ENCODE measurements around the gene PDGFRB. TPM values are rescaled to one million over a fixed set of nuclear protein-coding genes. Genes with fewer than 3 reads are reported as not detected.

The PDGFRB gene
- total RNA-seq, 1 experiment from 2014 or later: 0.66 TPM

DNA sequence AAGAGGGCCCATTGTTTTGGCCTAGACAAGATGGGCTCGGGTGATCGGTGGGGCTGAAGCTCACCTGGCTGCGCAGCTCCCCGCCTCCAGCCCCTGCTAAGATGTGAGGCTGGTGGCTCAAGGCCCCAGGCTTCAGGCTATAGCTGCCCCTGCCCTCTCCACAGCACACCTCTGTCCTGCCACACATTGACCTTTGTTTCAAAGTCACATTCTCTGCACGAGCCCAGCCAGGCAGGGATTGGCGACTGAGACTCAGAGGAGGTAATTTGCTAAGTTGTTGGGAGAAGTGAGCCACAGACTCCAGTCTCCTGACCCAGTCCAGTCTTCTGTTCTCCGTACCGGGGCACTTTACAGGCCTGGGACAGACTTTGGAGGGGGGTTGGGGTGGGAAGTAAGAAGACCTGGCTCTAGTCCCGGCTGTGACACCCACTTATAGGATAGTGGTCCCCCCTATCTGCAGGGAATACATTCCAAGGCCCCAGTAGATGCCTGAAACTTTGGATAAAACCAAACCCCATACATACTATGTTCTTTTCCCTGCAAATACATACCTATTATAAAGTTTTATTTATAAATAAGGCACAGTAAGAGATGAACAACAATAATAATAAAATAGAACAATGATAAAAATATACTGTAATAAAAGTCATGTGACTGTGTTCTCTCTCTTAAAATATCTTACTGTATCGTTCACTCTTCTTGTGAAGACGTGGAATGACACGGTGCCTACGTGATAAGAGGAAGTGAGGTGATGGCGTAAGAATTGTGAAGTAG, 13.3 kb downstream of the PDGFRB start:
- DNase-seq: no peak
- BruUV-seq (replicated peaks): no TSS peak
- Histone ChIP-seq H3K27me3 (ENCODE audit: low read length) (no peaks in the 10 kb centered on the region), H3K4me3 (ENCODE audit: low read length) (no peak overlapping the region), H3K9me2 (replicated peaks; ENCODE audit: low read length) (no peaks in the 10 kb centered on the region), H3K27ac (ENCODE audit: low read length) (no peak overlapping the region), H3K9me3 (ENCODE audit: low read length) (no peaks in the 10 kb centered on the region), H4K20me1 (ENCODE audit: low read length) (no peaks in the 10 kb centered on the region), H3F3A (ENCODE audit: low read length, unreplicated experiment) (no peaks in the 10 kb centered on the region), H3K36me3 (ENCODE audit: low read depth, low read length) (no peaks in the 10 kb centered on the region), H2AFZ (ENCODE audit: low read length) (no peak overlapping the region), H3K4me1 (ENCODE audit: insufficient read depth, low read length) (peaks cover 9% of the 10 kb centered on the region), H3K79me2 (ENCODE audit: low read length) (no peaks in the 10 kb centered on the region), H3K4me2 (ENCODE audit: low read length) (peak overlapping the region; percentile 71), H3K9ac (ENCODE audit: low read length) (no peak overlapping the region)
- no peak for ATAC-seq
- intact Hi-C loops (cut with micrococcal nuclease): no loop called here
- POLR2A ChIA-PET (ENCODE audit: unreplicated experiment): no interaction called here
- TF ChIP-seq EZH2 (IDR thresholded peaks at IDR 0.05; ENCODE audit: low read length, unreplicated experiment) (no peak), CTCF (conservative IDR thresholded peaks at IDR 0.05; ENCODE audit: low read depth, low read length) (no peak), EZH2phosphoT487 (IDR thresholded peaks at IDR 0.05; ENCODE audit: borderline replicate concordance, low read length) (no peak)
- CTCF ChIA-PET: no interaction called here

DNA sequence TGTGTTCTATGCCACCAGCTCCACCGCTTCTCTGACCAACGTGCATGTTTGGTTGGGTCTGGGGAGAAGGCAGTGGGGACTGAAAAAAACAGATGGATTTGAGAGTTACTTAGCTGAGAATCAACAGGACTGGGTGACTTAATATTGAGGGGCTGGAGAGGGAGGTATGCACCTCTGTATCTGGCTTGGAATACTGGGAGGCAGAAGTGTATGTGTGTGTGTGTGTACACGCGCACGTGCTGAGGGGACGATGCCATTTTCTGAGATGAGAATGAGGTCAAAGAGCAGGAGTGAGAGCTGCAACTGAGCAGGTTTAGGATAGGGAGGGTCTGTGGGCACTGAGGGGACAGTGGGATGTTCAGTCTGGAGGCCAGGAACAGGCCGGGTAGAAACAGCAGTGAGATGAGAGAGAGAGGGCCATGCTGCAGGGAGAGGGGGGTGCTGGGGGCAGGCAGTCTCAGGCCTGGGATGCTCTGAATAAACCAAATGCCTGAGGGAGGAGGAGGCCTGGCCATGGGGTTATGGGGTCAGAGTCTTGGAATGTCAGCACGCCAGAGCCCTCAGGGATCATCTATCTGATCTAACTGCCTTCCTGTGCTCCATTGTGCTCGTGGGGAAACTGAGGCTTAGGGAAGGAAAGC, 14.0 kb downstream of the PDGFRB start:
- BruUV-seq (replicated peaks): no TSS peak
- Histone ChIP-seq H3K9ac (ENCODE audit: low read length) (no peak overlapping the region), H3K4me2 (ENCODE audit: low read length) (no peak overlapping the region), H3K27ac (ENCODE audit: low read length) (no peak overlapping the region), H3K27me3 (ENCODE audit: low read length) (no peaks in the 10 kb centered on the region), H4K20me1 (ENCODE audit: low read length) (no peaks in the 10 kb centered on the region), H3K79me2 (ENCODE audit: low read length) (no peaks in the 10 kb centered on the region), H3K9me2 (replicated peaks; ENCODE audit: low read length) (no peaks in the 10 kb centered on the region), H2AFZ (ENCODE audit: low read length) (no peak overlapping the region), H3K9me3 (ENCODE audit: low read length) (no peaks in the 10 kb centered on the region), H3K4me1 (ENCODE audit: insufficient read depth, low read length) (peaks cover 9% of the 10 kb centered on the region), H3F3A (ENCODE audit: low read length, unreplicated experiment) (no peaks in the 10 kb centered on the region), H3K36me3 (ENCODE audit: low read depth, low read length) (no peaks in the 10 kb centered on the region), H3K4me3 (ENCODE audit: low read length) (no peak overlapping the region)
- TF ChIP-seq CTCF (conservative IDR thresholded peaks at IDR 0.05; ENCODE audit: low read depth, low read length) (no peak), EZH2 (IDR thresholded peaks at IDR 0.05; ENCODE audit: low read length, unreplicated experiment) (no peak), EZH2phosphoT487 (IDR thresholded peaks at IDR 0.05; ENCODE audit: borderline replicate concordance, low read length) (no peak)
- DNase-seq (no peak), ATAC-seq (no peak)
- intact Hi-C loops (cut with micrococcal nuclease): no loop called here
- POLR2A ChIA-PET (ENCODE audit: unreplicated experiment): no interaction called here
- CTCF ChIA-PET: no interaction called here

- CTCF ChIA-PET: no interaction called here
- peaks cover 9% of the 10 kb centered on the region for H3K4me1 ChIP-seq (ENCODE audit: insufficient read depth, low read length)
These were observed 14.8 kb downstream of the PDGFRB start for GRCh38 chr5:150140830-150141229.

More at GRCh38 chr5:150140830-150141229, 14.8 kb downstream of the PDGFRB start:
- Histone ChIP-seq H3F3A (ENCODE audit: low read length, unreplicated experiment) (no peaks in the 10 kb centered on the region), H3K79me2 (ENCODE audit: low read length) (no peaks in the 10 kb centered on the region), H3K9me2 (replicated peaks; ENCODE audit: low read length) (no peaks in the 10 kb centered on the region), H3K4me3 (ENCODE audit: low read length) (no peak overlapping the region), H3K27me3 (ENCODE audit: low read length) (no peaks in the 10 kb centered on the region), H3K9ac (ENCODE audit: low read length) (no peak overlapping the region), H3K4me2 (ENCODE audit: low read length) (no peak overlapping the region), H3K36me3 (ENCODE audit: low read depth, low read length) (no peaks in the 10 kb centered on the region), H4K20me1 (ENCODE audit: low read length) (no peaks in the 10 kb centered on the region), H3K9me3 (ENCODE audit: low read length) (no peaks in the 10 kb centered on the region), H3K27ac (ENCODE audit: low read length) (no peak overlapping the region), H2AFZ (ENCODE audit: low read length) (no peak overlapping the region)
- POLR2A ChIA-PET (ENCODE audit: unreplicated experiment): no interaction called here
- TF ChIP-seq CTCF (conservative IDR thresholded peaks at IDR 0.05; ENCODE audit: low read depth, low read length): no peak
- TF ChIP-seq EZH2phosphoT487 (IDR thresholded peaks at IDR 0.05; ENCODE audit: borderline replicate concordance, low read length): no peak
- no peak for TF ChIP-seq EZH2 (IDR thresholded peaks at IDR 0.05; ENCODE audit: low read length, unreplicated experiment)
- no peak for ATAC-seq
- no peak for DNase-seq
- intact Hi-C loops (cut with micrococcal nuclease): no loop called here
- BruUV-seq (replicated peaks): no TSS peak
